GM12878 (cell line): Measurements from ENCODE around the gene PACS1. TPM values are rescaled to one million over a fixed set of nuclear protein-coding genes. Genes with fewer than 3 reads are reported as not detected.
"Not testable (repeated sequence)": the region's sequence is repeated elsewhere in the genome, so short reads cannot be mapped to it uniquely, and the experiment has no call there.

Experiments used
- ATAC-seq: fragments of 200-7000 bp; cut with Tn5 transposase; 3 replicates; pipeline ENCODE4 v1.9.1; 2020; ENCODE audit warnings: mild to moderate bottlenecking, moderate library complexity
- BruUV-seq: library from RNA; stranded (reverse); fragments of 400-500 nt; replicated peaks from 2 replicates; lab custom pipeline; 2021; lab: Mats Ljungman, UMichigan
- CTCF ChIA-PET: fragments of 300-600 bp; sonication (Branson Sonifier 250); formaldehyde crosslinking; extraction: SDS; loops from one replicate; lab custom pipeline; 2021; ENCODE audit warnings: inconsistent platforms; lab: Yijun Ruan, JAX
- POLR2A ChIA-PET: fragments of 350-600 bp; formaldehyde crosslinking; extraction: SDS; loops from one replicate; lab custom pipeline; 2021; ENCODE audit warnings: inconsistent platforms; lab: Charles Lee
- RAD21 ChIA-PET: fragments of 300-600 bp; sonication (Branson Sonifier 250); formaldehyde crosslinking; loops from one replicate; lab custom pipeline; 2023; ENCODE audit warnings: antibody characterized with exemption; ENCODE audit not compliant: unreplicated experiment; lab: Charles Lee
- SMC1A ChIA-PET: fragments of 300-600 bp; sonication (Branson Sonifier 250); formaldehyde crosslinking; loops from one replicate; lab custom pipeline; 2023; ENCODE audit not compliant: unreplicated experiment, uncharacterized antibody; lab: Charles Lee
- DNase-seq: peaks from one replicate; pipeline ENCODE4 v3.0.0-alpha.2; 2011; ENCODE audit warnings: low read depth, low spot score
- FAIRE-seq: peaks from 3 replicates; lab custom pipeline; 2011; peaks lifted over from hg19 to GRCh38; lab: Jason Lieb, UNC
- H2AFZ ChIP-seq: 2 replicates; pipeline ENCODE4 v1.6.0; 2011; ENCODE audit warnings: low read depth, low read length, control low read depth; ENCODE audit not compliant: control insufficient read depth
- H3K27ac ChIP-seq: 2 replicates; pipeline ENCODE4 v1.5.1; 2011; ENCODE audit warnings: control low read depth; ENCODE audit not compliant: control insufficient read depth, insufficient read depth
- H3K27me3 ChIP-seq, 2 experiments: replicated peaks in 1 of 2; 2 replicates each; pipeline versions ENCODE4 v1.6.0 to v1.6.1; 2011; ENCODE audit warnings: low read length in 1 of 2; ENCODE audit not compliant: control insufficient read depth in 2 of 2, insufficient read depth in 2 of 2
- H3K36me3 ChIP-seq, 2 experiments: 2 replicates each; pipeline ENCODE4 v1.5.1; 2011; ENCODE audit warnings: low read length in 1 of 2; ENCODE audit not compliant: control insufficient read depth in 2 of 2, insufficient read depth in 2 of 2
- H3K4me1 ChIP-seq: 2 replicates; pipeline ENCODE4 v1.6.1; 2011; ENCODE audit warnings: mild to moderate bottlenecking, low read length, moderate library complexity, mixed read lengths; ENCODE audit not compliant: control insufficient read depth, insufficient read depth
- H3K4me2 ChIP-seq: 2 replicates; pipeline ENCODE4 v1.6.0; 2011; ENCODE audit warnings: control low read depth; ENCODE audit not compliant: control insufficient read depth, insufficient read depth
- H3K4me3 ChIP-seq: fragments of 200-600 bp; sonication (generic); 2 replicates; pipeline ENCODE4 v1.5.1; 2016
- H3K79me2 ChIP-seq: 2 replicates; pipeline ENCODE4 v1.6.0; 2011; ENCODE audit warnings: low read length; ENCODE audit not compliant: control insufficient read depth, insufficient read depth
- H3K9ac ChIP-seq: 2 replicates; pipeline ENCODE4 v1.8.0; 2011; ENCODE audit warnings: low read length, control low read depth, mixed read lengths; ENCODE audit not compliant: control insufficient read depth, insufficient read depth
- H3K9me3 ChIP-seq: replicated peaks from 3 replicates; pipeline ENCODE4 v1.5.1; 2011; ENCODE audit warnings: mild to moderate bottlenecking, low read length; ENCODE audit not compliant: control insufficient read depth, insufficient read depth
- H4K20me1 ChIP-seq: 2 replicates; pipeline ENCODE4 v1.6.0; 2011; ENCODE audit not compliant: control insufficient read depth, insufficient read depth
- ATF2 ChIP-seq: IDR thresholded peaks from 2 replicates; pipeline ENCODE4 v1.6.1; 2012; ENCODE audit warnings: low read length, inconsistent platforms
- ATF7 ChIP-seq: fragments of 450-650 bp; IDR thresholded peaks from 2 replicates; pipeline ENCODE4 v1.6.1; 2016; ENCODE audit warnings: low read depth, mild to moderate bottlenecking
- CEBPB ChIP-seq, 2 experiments: fragments of 150-350 bp in 1 of 2; IDR thresholded peaks; 2 replicates each; pipeline ENCODE4 v1.6.1; 2012 to 2014; ENCODE audit warnings: low read depth in 2 of 2, low read length in 2 of 2, borderline replicate concordance in 1 of 2, inconsistent platforms in 1 of 2
- E4F1 ChIP-seq: fragments of 450-650 bp; IDR thresholded peaks from 2 replicates; pipeline ENCODE4 v1.6.1; 2018; ENCODE audit warnings: borderline replicate concordance, mild to moderate bottlenecking; ENCODE audit not compliant: partially characterized antibody
- FOXK2 ChIP-seq: fragments of 450-650 bp; IDR thresholded peaks from 2 replicates; pipeline ENCODE4 v1.6.1; 2017; ENCODE audit warnings: mild to moderate bottlenecking, moderate library complexity
- MYB ChIP-seq: fragments of 150-350 bp; IDR thresholded peaks from 2 replicates; pipeline ENCODE4 v1.6.1; 2014; ENCODE audit warnings: mild to moderate bottlenecking, low read depth, low read length, borderline replicate concordance
- MYC ChIP-seq: IDR thresholded peaks from 2 replicates; pipeline ENCODE4 v1.6.1; 2011; ENCODE audit warnings: mild to moderate bottlenecking, low read length, moderate library complexity, inconsistent platforms; ENCODE audit not compliant: insufficient read depth, insufficient replicate concordance, insufficient read length, severe bottlenecking
- NFIC ChIP-seq: IDR thresholded peaks from 2 replicates; pipeline ENCODE4 v1.6.1; 2012; ENCODE audit warnings: low read depth, mild to moderate bottlenecking, inconsistent platforms, low read length, moderate library complexity
- NR2C2 ChIP-seq: IDR thresholded peaks from 2 replicates; pipeline ENCODE4 v1.6.1; 2011; ENCODE audit warnings: borderline replicate concordance, low read depth; ENCODE audit not compliant: control insufficient read depth, insufficient read length
- WGBS: methylation state at CpG from one replicate; pipeline ENCODE4 v1.1.6; 2016; ENCODE audit warnings: low lambda C conversion rate; ENCODE audit not compliant: insufficient replicate concordance, insufficient coverage; ENCODE audit errors: missing lambda C conversion rate; 5-methylcytosine and 5-hydroxymethylcytosine counted together
- in situ Hi-C: fragments of 300-500 bp; cut with MboI; formaldehyde crosslinking; loops from 9 replicates; pipeline ENCODE4 v1.14.3; 2018; ENCODE audit warnings: mixed read lengths
- intact Hi-C: fragments of 100-400 bp; cut with micrococcal nuclease; formaldehyde crosslinking; loops from one replicate; pipeline ENCODE4 v1.14.2; 2022; ENCODE audit not compliant: unreplicated experiment
- polyA plus RNA-seq, 11 experiments: library from polyadenylated mRNA; depleted of rRNA in 4 of 11; unstranded in 6 of 11; stranded (reverse) in 5 of 11; fragments of >200 nt; fragmentation: Nextera tagmentation in 4 of 11; fragmentation: Illumina TruSeq in 1 of 11; extraction: Ambion mirVana in 4 of 11; extraction: Trizol in 1 of 11; gene quantifications; 1 replicate in 1 of 11; 2 replicates in 10 of 11; pipeline versions ENCODE4 v1.2.1 to v1.2.3, GENCODE V29; 2011 to 2016; ENCODE audit warnings: inconsistent platforms in 2 of 11, missing spikeins in 2 of 11, low read depth in 1 of 11
- total RNA-seq, 4 experiments: library from RNA; depleted of rRNA in 3 of 4; stranded (reverse); fragments of >200 nt in 3 of 4; fragmentation: Illumina TruSeq in 1 of 4; extraction: Trizol in 1 of 4; gene quantifications; 2 replicates each; pipeline versions ENCODE4 v1.2.1 to v1.2.3, GENCODE V29; 2013 to 2021

The PACS1 gene
- total and polyA plus RNA-seq, 10 of the 15 experiments (the other 5 are each of a cell fraction or from before 2014, with no cell fraction given) = 1.1 to 74.3 (median 17.9) TPM

- no peak for TF ChIP-seq MYC
Measured at GRCh38 chr11:66022401-66023185, 47.5 kb upstream of the PACS1 start (continued).

GRCh38 chr11:66023186-66023440, 47.0 kb upstream of the PACS1 start:
- BruUV-seq, H3K9me3 ChIP-seq, H3K27ac ChIP-seq, H2AFZ ChIP-seq, ATAC-seq, DNase-seq, H3K27me3 ChIP-seq, H3K9ac ChIP-seq, in situ Hi-C loops, H3K4me1 ChIP-seq, intact Hi-C loops, FAIRE-seq, H4K20me1 ChIP-seq, H3K79me2 ChIP-seq, H3K4me3 ChIP-seq, H3K36me3 ChIP-seq, H3K4me2 ChIP-seq: not testable (repeated sequence)
- ChIA-PET RAD21 (interaction anchor here (1.3 to 1.5 kb wide), 2 partner anchors 22 to 113 kb away, joined by 4 read pairs; no protein-coding TSS in a partner anchor), SMC1A (interaction anchor here (0.9 to 1.9 kb wide), 4 partner anchors 21 to 245 kb away, joined by 3 to 10 read pairs (median 4); no protein-coding TSS in a partner anchor), POLR2A (interaction anchor here (0.6 to 0.7 kb wide), 2 partner anchors 30 to 514 kb away, joined by 4 to 6 read pairs; no protein-coding TSS in a partner anchor), CTCF (interaction anchor here (1.1 to 2.8 kb wide), 18 partner anchors 13 to 317 kb away, joined by 3 to 31 read pairs (median 6); partner anchors contain the start of genes BANF1, CCDC85B, EIF1AD and FIBP)
- 14% methylated on average over 5 of the region's 5 CpGs for WGBS

GRCh38 chr11:66026017-66026529, 44.0 kb upstream of the PACS1 start, which contains the start of gene CATSPER1:
CATSPER1 (minus strand) TSS chr11:66026479; CDS start chr11:66026379, 100 bp downstream.
- Histone ChIP-seq H2AFZ (no peak within 1 kb of the TSS), H3K27ac (no peak within 1 kb of the TSS), H3K4me1 (no peaks in the 10 kb centered on the region), H3K79me2 (no peaks in the 10 kb centered on the region), H3K36me3 (no peaks in the 10 kb centered on the region), H3K9ac (no peak within 1 kb of the TSS), H3K4me3 (no peak within 1 kb of the TSS), H3K4me2 (no peak within 1 kb of the TSS), H3K9me3 (no peaks in the 10 kb centered on the region), H3K27me3 (0 out of 4 replicates have a peak, but pooled peaks cover 0 to 3% of the 10 kb centered on the region in 2 experiments), H4K20me1 (no peaks in the 10 kb centered on the region)
- ChIA-PET SMC1A (interaction anchor here (1.8 kb wide), 1 partner anchor 18 kb away, joined by 6 read pairs; no protein-coding TSS in a partner anchor), POLR2A (no interaction called here), CTCF (interaction anchor here (0.6 to 6.6 kb wide), 7 partner anchors 20 to 675 kb away, joined by 3 to 43 read pairs (median 4); no protein-coding TSS in a partner anchor), RAD21 (no interaction called here)
- 62% methylated on average over 18 of the region's 18 CpGs for WGBS
- in situ Hi-C loops = no loop called here
- DNase-seq = no peak
- FAIRE-seq = no peak
- intact Hi-C loops = no loop called here
- BruUV-seq = no TSS peak
- ATAC-seq = no peak
- TF ChIP-seq ATF7 (no peak), NR2C2 (no peak), E4F1 (no peak), CEBPB (IDR thresholded peaks at IDR 0.05; ENCODE audit: borderline replicate concordance in 1 of 2, low read depth in 2 of 2, low read length in 2 of 2) (no peak), FOXK2 (no peak), NFIC (no peak), ATF2 (no peak), MYB (no peak)
